GM21737 (cell line): Measurements from ENCODE around the gene ENTREP3.

ENCODE experiments used
- ATAC-seq: cut with Tn5 transposase; IDR thresholded peaks from one replicate; pipeline ENCODE4 v1.9.1; 2021; ENCODE audit warnings: mild to moderate bottlenecking, moderate library complexity; ENCODE audit not compliant: unreplicated experiment

Gene ENTREP3

GRCh38 chr1:155202731-155203515 lies 52.4 kb downstream of the ENTREP3 start:
- ATAC-seq: no peak

- no peak for ATAC-seq
Measured at GRCh38 chr1:155202198-155202597, 53.1 kb downstream of the ENTREP3 start.

GRCh38 chr1:155200920-155201319 lies 54.4 kb downstream of the ENTREP3 start:
- no peak for ATAC-seq

- no peak for ATAC-seq
Measured at GRCh38 chr1:155199792-155200191, 55.5 kb downstream of the ENTREP3 start.

GRCh38 chr1:155198547-155198906 lies 56.8 kb downstream of the ENTREP3 start:
- ATAC-seq: no peak

- ATAC-seq: no peak
Measured at GRCh38 chr1:155197901-155198546, 57.3 kb downstream of the ENTREP3 start.
